ENCODE data around the gene IFT20. TPM values are rescaled to one million over a fixed set of nuclear protein-coding genes. Genes with fewer than 3 reads are reported as not detected.

The IFT20 gene
- total and polyA plus RNA-seq, 9 of the 15 experiments (the other 6 are each of a cell fraction or from before 2014, with no cell fraction given): 11.2 to 38.6 (median 20.1) TPM

- DNase-seq (ENCODE audit: extremely low read depth in 1 of 4, low spot score in 3 of 4) (peak; percentile 96 to 99 (median 97)), ATAC-seq (peak; percentile 96), FAIRE-seq (peak; percentile 93)
- Histone ChIP-seq H3K27me3 (ENCODE audit: control insufficient read depth in 2 of 2, insufficient read depth in 2 of 2, low read length in 2 of 2) (no peaks in the 10 kb centered on the region), H3K36me3 (ENCODE audit: control insufficient read depth, insufficient read depth, low read length) (peaks cover 29% of the 10 kb centered on the region), H4K20me1 (replicated peaks; ENCODE audit: control insufficient read depth, insufficient read depth, low read length) (0 out of 2 replicates have a peak, but pooled peaks cover 12% of the 10 kb centered on the region), H3K4me2 (ENCODE audit: insufficient read depth, low read length) (peak within 1 kb of the TSS; percentile 93), H3K9me1 (ENCODE audit: control insufficient read depth, insufficient read depth, low read length) (no peaks in the 10 kb centered on the region), H3K4me1 (replicated peaks in 1 of 2; ENCODE audit: control insufficient read depth in 2 of 2, insufficient read depth in 2 of 2, low read length in 2 of 2) (peaks cover 32 to 43% of the 10 kb centered on the region in 2 experiments), H2AFZ (ENCODE audit: low read depth, low read length) (peak within 1 kb of the TSS; percentile 82), H3K9me3 (replicated peaks; ENCODE audit: control insufficient read depth, insufficient read depth, low read depth, low read length) (no peaks in the 10 kb centered on the region), H3K27ac (ENCODE audit: extremely low read depth, low read depth, low read length) (peak within 1 kb of the TSS; percentile 81), H3K9ac (ENCODE audit: insufficient read depth in 1 of 2, low read depth in 2 of 2, low read length in 2 of 2) (peak within 1 kb of the TSS; percentile 78 to 99), H3K4me3 (peak within 1 kb of the TSS; percentile 56), H3K79me2 (ENCODE audit: control insufficient read depth, insufficient read depth, low read length) (peaks cover 71% of the 10 kb centered on the region)
- under 1% methylated on average over 71 of the region's 72 CpGs for WGBS (ENCODE audit: insufficient coverage, low coverage, missing lambda C conversion rate)
- CTCF ChIA-PET (ENCODE audit: low intra/inter-chr PET ratio): no interaction called here
- POLR2A ChIA-PET: interaction anchor here (0.6 to 4.9 kb wide), 7 partner anchors 10 to 915 kb away, joined by 3 to 62 read pairs (median 3); partner anchors contain the start of genes IFT20 and TNFAIP1
- BruUV-seq (replicated peaks): no TSS peak
- in situ Hi-C loops (cut with MboI) (no loop called here), intact Hi-C loops (cut with micrococcal nuclease) (loop anchor here (2.0 kb wide), 1 partner anchor 16 kb away; the partner anchor contains the start of genes IFT20 and TNFAIP1)
- TF ChIP-seq ZNF444 (CRISPR knock-in tag; IDR thresholded peaks at IDR 0.05) (no peak), MLLT1 (IDR thresholded peaks at IDR 0.05) (0 out of 4 replicates have a peak, but pooled peaks have one; percentile 9 to 31), ZNF395 (CRISPR knock-in tag; IDR thresholded peaks at IDR 0.05) (peak; percentile 74; the same call in 1 of the 2 replicates), NR2C2 (CRISPR knock-in tag; IDR thresholded peaks at IDR 0.05) (no peak), NR2C2 (tag; IDR thresholded peaks at IDR 0.05) (0 out of 2 replicates have a peak, but pooled peaks have one; percentile 39), GABPB1 (CRISPR knock-in tag; IDR thresholded peaks at IDR 0.05) (0 out of 2 replicates have a peak, but pooled peaks have one; percentile 50), CREM (IDR thresholded peaks at IDR 0.05; ENCODE audit: low read depth) (peak; percentile 93), NBN (IDR thresholded peaks at IDR 0.05; ENCODE audit: low read depth) (peak; percentile 10; the same call in 1 of the 2 replicates), UBTF (IDR thresholded peaks at IDR 0.05; ENCODE audit: borderline replicate concordance in 1 of 2, low read depth in 2 of 2, low read length in 2 of 2) (peak; percentile 58 to 84; a peak in 2 of 4 replicates), SUPT5H (IDR thresholded peaks at IDR 0.05) (peak; percentile 91), JUN (IDR thresholded peaks at IDR 0.05; ENCODE audit: borderline replicate concordance, low read depth, low read length) (peak; percentile 59; the same call in 1 of the 2 replicates), JUN (CRISPR knock-in tag; IDR thresholded peaks at IDR 0.05; ENCODE audit: borderline replicate concordance) (no peak), MTA2 (IDR thresholded peaks at IDR 0.05; ENCODE audit: low read depth) (no peak), SMARCA4 (IDR thresholded peaks at IDR 0.05) (peak; percentile 70), MBD2 (IDR thresholded peaks at IDR 0.05; ENCODE audit: borderline replicate concordance, low read depth) (peak; percentile 78; the same call in 1 of the 2 replicates), ELF1 (tag; IDR thresholded peaks at IDR 0.05) (no peak), RFX1 (IDR thresholded peaks at IDR 0.05) (no peak)
These were observed 16.3 kb downstream of the IFT20 start, which contains the start of gene TMEM97 for GRCh38 chr17:28318759-28319597. TMEM97 (plus strand) TSS chr17:28319200; CDS start chr17:28319240, 40 bp downstream.

Data from K562 (cell line).